Caco-2 (cell line): ENCODE data around the gene ASRGL1. TPM values are rescaled to one million over a fixed set of nuclear protein-coding genes. Genes with fewer than 3 reads are reported as not detected.

ENCODE experiments used
- BruUV-seq: library from RNA; stranded (reverse); fragments of 400-500 nt; replicated peaks from 2 replicates; lab custom pipeline; 2021; lab: Mats Ljungman, UMichigan
- CTCF ChIA-PET: fragments of 300-600 bp; sonication (Branson Sonifier 250); formaldehyde crosslinking; loops from one replicate; lab custom pipeline; 2022; ENCODE audit warnings: antibody characterized with exemption; lab: Charles Lee
- POLR2A ChIA-PET: fragments of 300-600 bp; sonication (Branson Sonifier 250); formaldehyde crosslinking; loops from one replicate; lab custom pipeline; 2022; ENCODE audit warnings: antibody characterized with exemption; lab: Charles Lee
- DNase-seq, 2 experiments: peaks; one replicate each; pipeline versions ENCODE4 v3.0.0 to v3.0.0-alpha.2; 2020 to 2022
- H3K27me3 ChIP-seq: replicated peaks from 2 replicates; pipeline ENCODE4 v1.6.0; 2011; ENCODE audit warnings: low read length; ENCODE audit not compliant: control insufficient read depth, insufficient read depth
- H3K36me3 ChIP-seq: 2 replicates; pipeline ENCODE4 v1.5.1; 2011; ENCODE audit warnings: low read length; ENCODE audit not compliant: control insufficient read depth, insufficient read depth
- H3K4me1 ChIP-seq: fragments of 250-450 bp; sonication (Bioruptor Pico); 2 replicates; pipeline ENCODE4 v1.5.1; 2020; ENCODE audit warnings: mild to moderate bottlenecking
- H3K4me3 ChIP-seq: 2 replicates; pipeline ENCODE4 v1.5.1; 2011; ENCODE audit warnings: low read depth, mild to moderate bottlenecking, control low read depth, low read length
- H3K9me3 ChIP-seq: fragments of 250-450 bp; sonication (Bioruptor Pico); 2 replicates; pipeline ENCODE4 v1.5.1; 2020; ENCODE audit warnings: mild to moderate bottlenecking, moderate library complexity
- H3K27ac Mint-ChIP-seq: one replicate; pipeline ENCODE4 v1.8.0; 2022; ENCODE audit warnings: mixed read lengths; ENCODE audit not compliant: unreplicated experiment
- H3K27me3 Mint-ChIP-seq: one replicate; pipeline ENCODE4 v1.8.0; 2022; ENCODE audit warnings: mixed read lengths; ENCODE audit not compliant: insufficient read depth, unreplicated experiment
- H3K36me3 Mint-ChIP-seq: one replicate; pipeline ENCODE4 v1.8.0; 2022; ENCODE audit warnings: mild to moderate bottlenecking, mixed read lengths; ENCODE audit not compliant: insufficient read depth, unreplicated experiment
- H3K4me1 Mint-ChIP-seq: one replicate; pipeline ENCODE4 v1.8.0; 2022; ENCODE audit warnings: low read depth, mixed read lengths; ENCODE audit not compliant: unreplicated experiment
- H3K4me3 Mint-ChIP-seq: one replicate; pipeline ENCODE4 v1.8.0; 2022; ENCODE audit warnings: mild to moderate bottlenecking, moderate library complexity, mixed read lengths; ENCODE audit not compliant: unreplicated experiment
- H3K9me3 Mint-ChIP-seq: one replicate; pipeline ENCODE4 v1.8.0; 2022; ENCODE audit warnings: mixed read lengths; ENCODE audit not compliant: unreplicated experiment
- intact Hi-C: fragments of 100-400 bp; cut with micrococcal nuclease; formaldehyde crosslinking; loops from one replicate; pipeline ENCODE4 v1.10.0; 2022; ENCODE audit not compliant: unreplicated experiment
- total RNA-seq: library from RNA; stranded (reverse); gene quantifications from 2 replicates; pipeline ENCODE4 v1.2.3, GENCODE V29; 2022
- TF ChIP-seq, protein P1 (sequence below), 2 experiments: fragments of 200-600 bp in 1 of 2; IDR thresholded peaks; 1 replicate in 1 of 2; 2 replicates in 1 of 2; pipeline versions ENCODE4 v1.5.1 to v1.8.0; 2011 to 2022; ENCODE audit warnings: antibody characterized with exemption in 1 of 2, control low read depth in 1 of 2, inconsistent platforms in 1 of 2, low read depth in 1 of 2, low read length in 1 of 2, mild to moderate bottlenecking in 1 of 2, moderate library complexity in 1 of 2; ENCODE audit not compliant: insufficient read depth in 1 of 2, severe bottlenecking in 1 of 2, unreplicated experiment in 1 of 2

Gene ASRGL1
- total RNA-seq, 1 experiment from 2014 or later = 41.1 TPM

DNA sequence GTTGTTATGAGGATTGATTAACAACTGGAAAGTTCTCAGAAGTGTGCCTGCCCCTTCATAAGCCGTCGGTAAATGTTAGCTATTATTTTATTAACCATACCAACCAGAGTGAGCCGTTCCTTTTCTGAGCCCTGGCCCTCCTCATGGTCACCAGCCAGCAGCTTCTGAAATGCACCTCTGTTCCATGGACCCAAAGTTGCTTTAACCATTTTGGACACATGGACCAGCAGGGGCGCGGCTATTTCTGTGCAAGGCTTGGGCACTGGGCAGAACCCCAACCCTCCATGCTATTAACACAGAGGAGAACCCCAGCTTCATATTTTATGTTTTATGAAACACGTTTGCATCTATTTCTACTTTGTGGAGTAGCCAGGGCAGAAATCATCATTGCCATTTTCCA lies 63.0 kb downstream of the ASRGL1 start:
- CTCF ChIA-PET = interaction anchor here (1.0 to 1.2 kb wide), 2 partner anchors 159 to 160 kb away, joined by 3 read pairs; no protein-coding TSS in a partner anchor

DNA sequence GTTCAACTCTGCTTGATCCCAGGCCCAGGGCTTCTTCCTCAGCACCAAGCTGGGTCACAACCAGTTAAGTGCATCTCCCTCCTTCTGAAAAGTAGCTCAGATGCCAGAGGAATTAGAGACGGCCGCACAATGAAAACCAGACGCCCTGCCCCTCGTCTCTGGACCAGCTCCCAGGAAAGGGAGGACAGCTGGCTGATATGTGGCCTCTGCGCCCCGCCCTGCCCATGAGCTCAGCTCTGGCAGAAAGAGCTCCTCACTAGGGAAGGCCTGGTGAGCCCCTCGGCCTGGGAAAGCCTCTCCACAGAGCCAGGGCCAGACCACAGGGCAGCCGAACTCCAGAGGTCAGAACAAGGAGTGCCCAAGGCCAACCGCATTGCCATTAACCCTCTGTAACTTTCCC lies 63.5 kb downstream of the ASRGL1 start:
- POLR2A ChIA-PET = no interaction called here
- Mint-ChIP-seq H3K27me3 (no peaks in the 10 kb centered on the region), H3K4me1 (peaks cover 26% of the 10 kb centered on the region), H3K27ac (no peak overlapping the region), H3K9me3 (no peaks in the 10 kb centered on the region), H3K4me3 (no peak overlapping the region), H3K36me3 (peaks cover 18% of the 10 kb centered on the region)
- H3K4me3 ChIP-seq = no peak overlapping the region
- CTCF ChIA-PET = interaction anchor here (1.0 to 1.2 kb wide), 2 partner anchors 158 to 160 kb away, joined by 3 read pairs; no protein-coding TSS in a partner anchor
- H3K9me3 ChIP-seq = no peaks in the 10 kb centered on the region
- DNase-seq = no peak
- H3K4me1 ChIP-seq = peaks cover 53% of the 10 kb centered on the region
- no peaks in the 10 kb centered on the region for H3K27me3 ChIP-seq
- no TSS peak for BruUV-seq
- intact Hi-C loops = no loop called here
- TF ChIP-seq, protein P1, sequence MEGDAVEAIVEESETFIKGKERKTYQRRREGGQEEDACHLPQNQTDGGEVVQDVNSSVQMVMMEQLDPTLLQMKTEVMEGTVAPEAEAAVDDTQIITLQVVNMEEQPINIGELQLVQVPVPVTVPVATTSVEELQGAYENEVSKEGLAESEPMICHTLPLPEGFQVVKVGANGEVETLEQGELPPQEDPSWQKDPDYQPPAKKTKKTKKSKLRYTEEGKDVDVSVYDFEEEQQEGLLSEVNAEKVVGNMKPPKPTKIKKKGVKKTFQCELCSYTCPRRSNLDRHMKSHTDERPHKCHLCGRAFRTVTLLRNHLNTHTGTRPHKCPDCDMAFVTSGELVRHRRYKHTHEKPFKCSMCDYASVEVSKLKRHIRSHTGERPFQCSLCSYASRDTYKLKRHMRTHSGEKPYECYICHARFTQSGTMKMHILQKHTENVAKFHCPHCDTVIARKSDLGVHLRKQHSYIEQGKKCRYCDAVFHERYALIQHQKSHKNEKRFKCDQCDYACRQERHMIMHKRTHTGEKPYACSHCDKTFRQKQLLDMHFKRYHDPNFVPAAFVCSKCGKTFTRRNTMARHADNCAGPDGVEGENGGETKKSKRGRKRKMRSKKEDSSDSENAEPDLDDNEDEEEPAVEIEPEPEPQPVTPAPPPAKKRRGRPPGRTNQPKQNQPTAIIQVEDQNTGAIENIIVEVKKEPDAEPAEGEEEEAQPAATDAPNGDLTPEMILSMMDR (IDR thresholded peaks at IDR 0.05; ENCODE audit: insufficient read depth in 1 of 2, low read depth in 1 of 2, low read length in 1 of 2, severe bottlenecking in 1 of 2, unreplicated experiment in 1 of 2) = no peak
- H3K36me3 ChIP-seq = no peaks in the 10 kb centered on the region

More for the DNA sequence above, 63.0 kb downstream of the ASRGL1 start:
- POLR2A ChIA-PET = no interaction called here
- Histone ChIP-seq H3K4me3 (no peak overlapping the region), H3K4me1 (peaks cover 56% of the 10 kb centered on the region), H3K27me3 (no peaks in the 10 kb centered on the region), H3K36me3 (no peaks in the 10 kb centered on the region), H3K9me3 (no peaks in the 10 kb centered on the region)
- no peaks in the 10 kb centered on the region for H3K9me3 Mint-ChIP-seq
- DNase-seq = no peak
- TF ChIP-seq, protein P1 (IDR thresholded peaks at IDR 0.05; ENCODE audit: insufficient read depth in 1 of 2, low read depth in 1 of 2, low read length in 1 of 2, severe bottlenecking in 1 of 2, unreplicated experiment in 1 of 2) = no peak
- H3K4me1 Mint-ChIP-seq = peaks cover 31% of the 10 kb centered on the region
- H3K27me3 Mint-ChIP-seq = no peaks in the 10 kb centered on the region
- no TSS peak for BruUV-seq
- peak overlapping the region; percentile 26 for H3K27ac Mint-ChIP-seq
- H3K4me3 Mint-ChIP-seq = no peak overlapping the region
- intact Hi-C loops = no loop called here
- H3K36me3 Mint-ChIP-seq = peaks cover 18% of the 10 kb centered on the region

DNA sequence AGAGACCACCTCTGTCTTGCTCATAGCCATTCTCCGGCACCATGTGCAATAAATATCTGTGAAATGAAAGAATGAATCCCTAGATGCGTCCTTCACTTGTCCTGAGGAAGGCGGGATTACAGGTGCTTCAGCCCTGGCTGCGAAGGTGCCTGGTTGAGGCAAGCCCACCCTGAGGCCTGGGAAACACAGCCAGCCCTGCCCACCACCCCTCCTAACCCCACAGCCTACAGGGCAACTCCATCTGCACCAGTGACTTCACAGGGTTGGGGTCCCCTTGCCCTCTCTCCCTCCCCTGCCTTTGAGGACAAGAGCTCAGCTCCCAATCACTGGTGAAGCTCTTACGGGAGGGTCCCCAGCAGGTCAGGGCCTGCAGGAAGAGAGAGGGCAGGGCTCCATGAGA lies 64.1 kb downstream of the ASRGL1 start:
- no peaks in the 10 kb centered on the region for H3K27me3 Mint-ChIP-seq
- Histone ChIP-seq H3K9me3 (no peaks in the 10 kb centered on the region), H3K36me3 (no peaks in the 10 kb centered on the region), H3K4me3 (no peak overlapping the region), H3K4me1 (peaks cover 47% of the 10 kb centered on the region), H3K27me3 (no peaks in the 10 kb centered on the region)
- H3K36me3 Mint-ChIP-seq = peaks cover 18% of the 10 kb centered on the region
- H3K4me1 Mint-ChIP-seq = peaks cover 26% of the 10 kb centered on the region
- no TSS peak for BruUV-seq
- no peak overlapping the region for H3K27ac Mint-ChIP-seq
- CTCF ChIA-PET = interaction anchor here (0.5 to 1.9 kb wide), 3 partner anchors 13 to 142 kb away, joined by 3 to 5 read pairs (median 3); no protein-coding TSS in a partner anchor
- DNase-seq = no peak
- POLR2A ChIA-PET = no interaction called here
- TF ChIP-seq, protein P1 (IDR thresholded peaks at IDR 0.05; ENCODE audit: insufficient read depth in 1 of 2, low read depth in 1 of 2, low read length in 1 of 2, severe bottlenecking in 1 of 2, unreplicated experiment in 1 of 2) = no peak
- no peaks in the 10 kb centered on the region for H3K9me3 Mint-ChIP-seq
- intact Hi-C loops = no loop called here
- H3K4me3 Mint-ChIP-seq = no peak overlapping the region
